Endothelial cell (in vitro differentiated cells): Measurements from ENCODE around the gene PRXL2B. TPM values are rescaled to one million over a fixed set of nuclear protein-coding genes. Genes with fewer than 3 reads are reported as not detected.
"Not testable (repeated sequence)": the region's sequence is repeated elsewhere in the genome, so short reads cannot be mapped to it uniquely, and the experiment has no call there.

Experiments
- DNase-seq: peaks from one replicate; pipeline ENCODE4 v3.0.0; 2021; ENCODE audit warnings: low spot score
- H3K27ac Mint-ChIP-seq: one replicate; pipeline ENCODE4 v1.8.0; 2021; ENCODE audit warnings: mixed read lengths, inconsistent platforms; ENCODE audit not compliant: unreplicated experiment
- H3K27me3 Mint-ChIP-seq: one replicate; pipeline ENCODE4 v1.8.0; 2021; ENCODE audit warnings: mild to moderate bottlenecking, moderate library complexity, mixed read lengths, inconsistent platforms; ENCODE audit not compliant: unreplicated experiment
- H3K36me3 Mint-ChIP-seq: one replicate; pipeline ENCODE4 v1.8.0; 2021; ENCODE audit warnings: mild to moderate bottlenecking, low read depth, mixed read lengths, inconsistent platforms; ENCODE audit not compliant: unreplicated experiment
- H3K4me1 Mint-ChIP-seq: one replicate; pipeline ENCODE4 v1.8.0; 2021; ENCODE audit warnings: mild to moderate bottlenecking, mixed read lengths, inconsistent platforms; ENCODE audit not compliant: unreplicated experiment
- H3K4me3 Mint-ChIP-seq: one replicate; pipeline ENCODE4 v1.8.0; 2021; ENCODE audit warnings: mild to moderate bottlenecking, mixed read lengths, inconsistent platforms; ENCODE audit not compliant: unreplicated experiment
- H3K9me3 Mint-ChIP-seq: one replicate; pipeline ENCODE4 v1.8.0; 2021; ENCODE audit warnings: mixed read lengths, inconsistent platforms; ENCODE audit not compliant: unreplicated experiment
- CTCF ChIP-seq: fragments of 200-600 bp; sonication (generic); IDR thresholded peaks from one replicate; pipeline ENCODE4 v1.5.0; 2021; ENCODE audit warnings: antibody characterized with exemption; ENCODE audit not compliant: unreplicated experiment
- total RNA-seq: library from RNA; stranded (reverse); fragmentation: NEBNext Ultra II Directional; extraction: Animal tissue kit (Norgen Biotek cat#: 25700); gene quantifications from one replicate; pipeline ENCODE4 v1.2.1, GENCODE V29; 2021; ENCODE audit not compliant: unreplicated experiment

PRXL2B gene
- total RNA-seq, 1 donor from 2014 or later: 35.6 TPM

GRCh38 chr1:2566101-2567045 lies 20.2 kb upstream of the PRXL2B start:
- Mint-ChIP-seq H3K36me3 (no peaks in the 10 kb centered on the region), H3K27ac (no peak overlapping the region), H3K9me3 (no peaks in the 10 kb centered on the region), H3K27me3 (peaks cover 8% of the 10 kb centered on the region), H3K4me1 (no peaks in the 10 kb centered on the region), H3K4me3 (no peak overlapping the region)
- TF ChIP-seq CTCF: no peak
- no peak for DNase-seq

GRCh38 chr1:2567083-2567679 lies 19.4 kb upstream of the PRXL2B start:
- H3K27me3 Mint-ChIP-seq: peaks cover 8% of the 10 kb centered on the region
- H3K4me1 Mint-ChIP-seq: no peaks in the 10 kb centered on the region
- H3K36me3 Mint-ChIP-seq: no peaks in the 10 kb centered on the region
- TF ChIP-seq CTCF: no peak
- H3K27ac Mint-ChIP-seq: no peak overlapping the region
- H3K4me3 Mint-ChIP-seq: no peak overlapping the region
- H3K9me3 Mint-ChIP-seq: no peaks in the 10 kb centered on the region
- DNase-seq: no peak

- H3K27ac Mint-ChIP-seq, H3K27me3 Mint-ChIP-seq, H3K4me3 Mint-ChIP-seq, H3K4me1 Mint-ChIP-seq, H3K36me3 Mint-ChIP-seq, H3K9me3 Mint-ChIP-seq, DNase-seq: not testable (repeated sequence)
Observed at GRCh38 chr1:2568187-2568816, 18.3 kb upstream of the PRXL2B start.

- Mint-ChIP-seq H3K27ac (no peak overlapping the region), H3K27me3 (peaks cover 7% of the 10 kb centered on the region), H3K4me1 (no peaks in the 10 kb centered on the region), H3K4me3 (no peak overlapping the region), H3K9me3 (no peaks in the 10 kb centered on the region), H3K36me3 (no peaks in the 10 kb centered on the region)
- no peak for TF ChIP-seq CTCF
- DNase-seq: no peak
Observed at GRCh38 chr1:2569060-2569459, 17.5 kb upstream of the PRXL2B start.

GRCh38 chr1:2569703-2570102 lies 16.9 kb upstream of the PRXL2B start:
- DNase-seq, H3K27ac Mint-ChIP-seq, H3K4me1 Mint-ChIP-seq, H3K9me3 Mint-ChIP-seq, H3K4me3 Mint-ChIP-seq, H3K36me3 Mint-ChIP-seq, H3K27me3 Mint-ChIP-seq: not testable (repeated sequence)

- DNase-seq: no peak
- Mint-ChIP-seq H3K4me3 (no peak overlapping the region), H3K4me1 (no peaks in the 10 kb centered on the region), H3K27me3 (peaks cover 7% of the 10 kb centered on the region), H3K27ac (no peak overlapping the region), H3K9me3 (no peaks in the 10 kb centered on the region), H3K36me3 (no peaks in the 10 kb centered on the region)
- TF ChIP-seq CTCF: no peak
Observed at GRCh38 chr1:2570332-2570731, 16.2 kb upstream of the PRXL2B start.
